Measurements from ENCODE around the gene CCDC6. TPM values are rescaled to one million over a fixed set of nuclear protein-coding genes. Genes with fewer than 3 reads are reported as not detected.

CCDC6 gene
- total and polyA plus RNA-seq, 2 experiments from 2014 or later = 22.3 to 49.8 TPM

DNA sequence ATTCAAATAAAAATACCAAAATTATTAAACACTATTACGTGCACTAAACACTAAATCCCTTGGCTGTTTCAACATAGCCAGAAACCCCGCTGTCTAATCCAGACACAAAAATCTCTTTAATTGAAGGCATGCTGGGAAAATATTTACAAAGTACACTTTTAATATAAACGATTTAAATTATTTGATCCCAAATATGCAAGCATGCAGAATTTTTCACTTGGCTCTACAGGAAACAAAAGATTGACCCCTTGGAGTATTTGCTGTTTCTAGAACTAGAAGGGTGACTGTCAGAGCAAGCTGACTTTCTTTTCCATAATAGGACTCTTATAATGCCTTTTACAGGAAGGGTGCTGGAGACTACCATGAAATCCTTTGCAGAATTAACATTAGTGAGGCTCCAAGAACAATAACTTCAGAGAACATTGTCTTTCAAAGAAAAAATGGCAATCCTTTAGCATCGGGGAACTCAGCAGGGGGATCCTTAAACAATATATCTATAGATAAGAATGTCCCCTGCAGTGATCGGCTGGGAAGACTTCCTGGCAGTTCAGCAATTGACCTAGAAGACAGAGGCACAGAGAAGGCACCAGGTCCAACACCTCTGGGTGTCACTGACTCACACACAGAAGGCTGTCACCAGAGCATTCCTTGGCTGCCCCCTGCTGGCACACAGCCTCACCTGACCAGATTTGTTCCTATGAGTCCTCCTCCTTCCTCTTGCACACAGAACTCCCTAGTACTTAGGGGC, 97.3 kb downstream of the CCDC6 start:
- Histone ChIP-seq H2AFZ (no peak overlapping the region), H3K9me3 (ENCODE audit: low read depth) (no peaks in the 10 kb centered on the region), H4K20me1 (ENCODE audit: insufficient read depth, poor library complexity, severe bottlenecking) (no peaks in the 10 kb centered on the region), H3K4me1 (ENCODE audit: insufficient read depth) (no peaks in the 10 kb centered on the region), H3K79me2 (no peaks in the 10 kb centered on the region), H3K4me2 (no peak overlapping the region), H3K27me3 (no peaks in the 10 kb centered on the region), H3K27ac (no peak overlapping the region), H3K9me2 (replicated peaks; ENCODE audit: insufficient read depth) (no peaks in the 10 kb centered on the region), H3K36me3 (replicated peaks; ENCODE audit: insufficient read depth, low read depth) (no peaks in the 10 kb centered on the region), H3K4me3 (no peak overlapping the region)
- TF ChIP-seq, protein P1, sequence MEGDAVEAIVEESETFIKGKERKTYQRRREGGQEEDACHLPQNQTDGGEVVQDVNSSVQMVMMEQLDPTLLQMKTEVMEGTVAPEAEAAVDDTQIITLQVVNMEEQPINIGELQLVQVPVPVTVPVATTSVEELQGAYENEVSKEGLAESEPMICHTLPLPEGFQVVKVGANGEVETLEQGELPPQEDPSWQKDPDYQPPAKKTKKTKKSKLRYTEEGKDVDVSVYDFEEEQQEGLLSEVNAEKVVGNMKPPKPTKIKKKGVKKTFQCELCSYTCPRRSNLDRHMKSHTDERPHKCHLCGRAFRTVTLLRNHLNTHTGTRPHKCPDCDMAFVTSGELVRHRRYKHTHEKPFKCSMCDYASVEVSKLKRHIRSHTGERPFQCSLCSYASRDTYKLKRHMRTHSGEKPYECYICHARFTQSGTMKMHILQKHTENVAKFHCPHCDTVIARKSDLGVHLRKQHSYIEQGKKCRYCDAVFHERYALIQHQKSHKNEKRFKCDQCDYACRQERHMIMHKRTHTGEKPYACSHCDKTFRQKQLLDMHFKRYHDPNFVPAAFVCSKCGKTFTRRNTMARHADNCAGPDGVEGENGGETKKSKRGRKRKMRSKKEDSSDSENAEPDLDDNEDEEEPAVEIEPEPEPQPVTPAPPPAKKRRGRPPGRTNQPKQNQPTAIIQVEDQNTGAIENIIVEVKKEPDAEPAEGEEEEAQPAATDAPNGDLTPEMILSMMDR (IDR thresholded peaks at IDR 0.05; ENCODE audit: poor library complexity) = peak; percentile 68
- no peak for TF ChIP-seq EZH2phosphoT487 (IDR thresholded peaks at IDR 0.05; ENCODE audit: low read depth, severe bottlenecking, unreplicated experiment)
- peak; percentile 81 for DNase-seq (ENCODE audit: low spot score)
- WGBS (ENCODE audit: low lambda C conversion rate, missing lambda C conversion rate) = 55% methylated on average over 5 of the region's 5 CpGs

DNA sequence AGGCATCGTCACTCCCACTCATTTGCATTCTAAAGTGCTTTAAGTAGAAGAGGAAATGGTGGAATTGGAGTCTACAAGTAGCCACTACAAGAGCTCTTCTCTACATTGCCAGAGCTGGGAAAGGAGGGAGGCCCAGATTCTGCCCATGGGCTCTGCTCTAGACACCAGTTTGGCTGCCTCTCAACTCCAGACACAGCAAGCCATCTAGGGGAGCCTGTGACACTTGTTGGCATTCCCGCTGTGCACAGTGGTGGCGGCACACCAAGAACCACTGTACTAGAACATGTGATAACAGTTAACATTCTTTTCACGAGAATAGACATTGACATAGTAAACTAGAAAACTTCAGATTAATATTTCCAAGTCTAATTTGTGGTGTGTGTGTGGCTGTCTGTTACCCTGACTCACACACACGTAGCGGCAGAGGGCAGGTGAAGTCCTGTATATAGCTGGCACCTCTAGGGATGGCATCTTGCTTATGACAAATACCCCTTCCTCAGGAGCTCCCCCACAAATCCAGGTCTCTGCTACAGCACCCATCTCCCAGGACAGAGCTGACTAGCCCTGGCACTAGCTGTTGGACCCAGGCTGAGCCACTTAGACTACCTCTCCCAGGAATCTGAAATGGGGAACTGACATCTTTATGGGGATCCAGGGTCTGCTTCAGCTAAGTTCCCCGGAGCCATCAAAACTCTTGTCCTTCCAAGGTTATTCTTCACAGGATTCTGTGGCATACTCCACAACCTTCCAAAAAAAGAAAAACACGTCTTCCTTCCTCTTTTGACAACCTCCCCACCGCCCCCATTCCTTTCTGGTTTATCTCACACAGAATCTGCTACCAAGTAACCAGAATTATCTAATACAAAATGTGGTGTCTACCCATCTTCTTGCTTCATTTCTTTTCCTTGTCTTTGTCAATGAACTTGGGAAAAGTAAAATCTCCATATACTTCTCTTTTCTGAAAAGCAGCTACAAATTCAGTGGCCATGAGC, 98.4 kb downstream of the CCDC6 start:
- no peak overlapping the region for H2AFZ ChIP-seq
- no peaks in the 10 kb centered on the region for H3K9me3 ChIP-seq (ENCODE audit: low read depth)
- TF ChIP-seq EZH2 (IDR thresholded peaks at IDR 0.05; ENCODE audit: borderline replicate concordance) (no peak), EZH2phosphoT487 (IDR thresholded peaks at IDR 0.05; ENCODE audit: low read depth, severe bottlenecking, unreplicated experiment) (no peak)
- TF ChIP-seq, protein P1 (IDR thresholded peaks at IDR 0.05; ENCODE audit: poor library complexity) = no peak
- H3K4me3 ChIP-seq = no peak overlapping the region
- no peaks in the 10 kb centered on the region for H3K36me3 ChIP-seq (replicated peaks; ENCODE audit: insufficient read depth, low read depth)
- 92% methylated on average over 9 of the region's 9 CpGs for WGBS (ENCODE audit: low lambda C conversion rate, missing lambda C conversion rate)
- no peaks in the 10 kb centered on the region for H3K79me2 ChIP-seq
- DNase-seq (ENCODE audit: low spot score) = no peak
- H3K4me2 ChIP-seq = no peak overlapping the region
- H3K27ac ChIP-seq = no peak overlapping the region
- H3K27me3 ChIP-seq = no peaks in the 10 kb centered on the region
- H3K9me2 ChIP-seq (replicated peaks; ENCODE audit: insufficient read depth) = no peaks in the 10 kb centered on the region
- H3K4me1 ChIP-seq (ENCODE audit: insufficient read depth) = no peaks in the 10 kb centered on the region
- H4K20me1 ChIP-seq (ENCODE audit: insufficient read depth, poor library complexity, severe bottlenecking) = no peaks in the 10 kb centered on the region

DNA sequence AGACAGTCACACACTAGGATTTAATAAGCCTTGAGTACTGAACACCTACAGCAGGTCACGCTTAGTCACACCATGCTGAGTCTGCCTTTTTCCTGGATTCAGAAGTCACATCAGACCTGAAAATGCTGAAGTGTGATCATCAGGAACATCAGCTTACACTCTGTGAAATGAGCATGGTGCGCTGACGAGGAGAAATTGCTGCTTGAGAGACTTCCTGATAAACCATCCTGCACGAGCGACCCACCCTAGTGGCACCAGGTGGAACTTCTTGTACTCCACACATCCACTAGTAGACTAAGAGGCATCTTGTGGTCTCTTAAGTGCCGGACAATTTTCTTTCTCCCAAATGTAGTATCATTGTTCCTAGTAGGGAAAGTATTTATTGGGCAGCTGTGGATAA, 101.3 kb downstream of the CCDC6 start:
- H3K9me3 ChIP-seq (ENCODE audit: low read depth) = no peaks in the 10 kb centered on the region
- H3K4me1 ChIP-seq (ENCODE audit: insufficient read depth) = no peaks in the 10 kb centered on the region
- H3K4me2 ChIP-seq = no peak overlapping the region
- H3K36me3 ChIP-seq (replicated peaks; ENCODE audit: insufficient read depth, low read depth) = no peaks in the 10 kb centered on the region
- H4K20me1 ChIP-seq (ENCODE audit: insufficient read depth, poor library complexity, severe bottlenecking) = no peaks in the 10 kb centered on the region
- H3K79me2 ChIP-seq = no peaks in the 10 kb centered on the region
- no peak overlapping the region for H2AFZ ChIP-seq
- no peak overlapping the region for H3K27ac ChIP-seq
- no peaks in the 10 kb centered on the region for H3K27me3 ChIP-seq
- H3K9me2 ChIP-seq (replicated peaks; ENCODE audit: insufficient read depth) = no peaks in the 10 kb centered on the region
- H3K4me3 ChIP-seq = no peak overlapping the region
- no peak for TF ChIP-seq EZH2 (IDR thresholded peaks at IDR 0.05; ENCODE audit: borderline replicate concordance)
- TF ChIP-seq, protein P1 (IDR thresholded peaks at IDR 0.05; ENCODE audit: poor library complexity) = peak; percentile 34
- WGBS (ENCODE audit: low lambda C conversion rate, missing lambda C conversion rate) = 85% methylated on average over 6 of the region's 6 CpGs
- DNase-seq (ENCODE audit: low spot score) = peak; percentile 43
